A549 (cell line): ENCODE measurements around the gene ANO10. TPM values are rescaled to one million over a fixed set of nuclear protein-coding genes. Genes with fewer than 3 reads are reported as not detected.

ENCODE experiments used
- ATAC-seq, 2 experiments: fragments of 200-7000 bp in 1 of 2; fragments of >200 bp in 1 of 2; cut with Nextera tagmentation in 1 of 2; cut with Tn5 transposase in 1 of 2; 3 replicates each; pipeline versions ENCODE4 v1.8.0 to v1.9.1; 2018 to 2020; ENCODE audit warnings: mild to moderate bottlenecking in 1 of 2, moderate library complexity in 1 of 2
- CTCF ChIA-PET: fragments of 300-600 bp; sonication (Branson Sonifier 250); formaldehyde crosslinking; extraction: SDS; loops from one replicate; lab custom pipeline; 2021; ENCODE audit warnings: antibody characterized with exemption, inconsistent platforms; lab: Yijun Ruan, JAX
- POLR2A ChIA-PET: fragments of 350-600 bp; formaldehyde crosslinking; extraction: SDS; loops from one replicate; lab custom pipeline; 2021; ENCODE audit warnings: antibody characterized with exemption, inconsistent platforms; lab: Yijun Ruan, JAX
- DNase-seq, 2 experiments: peaks; one replicate each; pipeline versions ENCODE4 v3.0.0 to v3.0.0-alpha.2; 2011 to 2016; ENCODE audit warnings: low read depth in 1 of 2, low spot score in 1 of 2
- FAIRE-seq: peaks from 2 replicates; lab custom pipeline; 2011; peaks lifted over from hg19 to GRCh38; lab: Jason Lieb, UNC
- H3K27ac ChIP-seq, 2 experiments: fragments of >200 bp; sonication (Bioruptor Twin); formaldehyde crosslinking; 3 replicates each; pipeline ENCODE4 v1.5.1; 2016 to 2017
- H3K4me1 ChIP-seq: fragments of >200 bp; sonication (Bioruptor Twin); formaldehyde crosslinking; 3 replicates; pipeline ENCODE4 v1.6.1; 2016
- H3K4me2 ChIP-seq: fragments of >200 bp; sonication (Bioruptor Twin); formaldehyde crosslinking; 3 replicates; pipeline ENCODE4 v1.6.1; 2016
- H3K4me3 ChIP-seq: fragments of >200 bp; sonication (Bioruptor Twin); formaldehyde crosslinking; 3 replicates; pipeline ENCODE4 v1.5.1; 2016
- H3K9me3 ChIP-seq: fragments of >200 bp; sonication (Bioruptor Twin); formaldehyde crosslinking; 3 replicates; pipeline ENCODE4 v1.6.1; 2016
- CBX2 ChIP-seq: fragments of 200-600 bp; sonication (generic); IDR thresholded peaks from 2 replicates; pipeline ENCODE4 v1.6.1; 2016; ENCODE audit warnings: low read depth, mild to moderate bottlenecking, borderline replicate concordance
- E2F6 ChIP-seq: IDR thresholded peaks from 2 replicates; pipeline ENCODE4 v1.6.1; 2012; ENCODE audit warnings: low read depth, borderline replicate concordance
- EHF ChIP-seq: fragments of 250-450 bp; sonication (Bioruptor Pico); IDR thresholded peaks from 2 replicates; pipeline ENCODE4 v1.5.0; 2020; ENCODE audit warnings: mild to moderate bottlenecking
- EHMT2 ChIP-seq: fragments of 200-600 bp; sonication (generic); IDR thresholded peaks from 2 replicates; pipeline ENCODE4 v1.6.1; 2016; ENCODE audit warnings: antibody characterized with exemption, low read depth, mild to moderate bottlenecking, moderate library complexity
- HDAC2 ChIP-seq: fragments of 200-600 bp; sonication (generic); IDR thresholded peaks from 2 replicates; pipeline ENCODE4 v1.6.1; 2016
- HOXA7 ChIP-seq: fragments of 250-450 bp; sonication (Bioruptor Pico); IDR thresholded peaks from 2 replicates; pipeline ENCODE4 v1.5.0; 2020; ENCODE audit warnings: mild to moderate bottlenecking, moderate library complexity
- HOXB13 ChIP-seq: fragments of 250-450 bp; sonication (Bioruptor Pico); IDR thresholded peaks from 2 replicates; pipeline ENCODE4 v1.5.0; 2020; ENCODE audit warnings: low read depth, mild to moderate bottlenecking, moderate library complexity
- JUN ChIP-seq, 2 experiments: fragments of >200 bp; sonication (Bioruptor Twin); formaldehyde crosslinking; IDR thresholded peaks; 2 replicates in 1 of 2; 3 replicates in 1 of 2; pipeline ENCODE4 v1.6.1; 2016 to 2017
- KDM5A ChIP-seq: fragments of 200-600 bp; sonication (generic); IDR thresholded peaks from 2 replicates; pipeline ENCODE4 v1.6.1; 2016; ENCODE audit warnings: antibody characterized with exemption, mild to moderate bottlenecking
- MAFK ChIP-seq: fragments of 450-650 bp; IDR thresholded peaks from 2 replicates; pipeline ENCODE4 v1.6.1; 2014; ENCODE audit not compliant: partially characterized antibody
- MAX ChIP-seq: IDR thresholded peaks from 2 replicates; pipeline ENCODE4 v1.6.1; 2012
- NFE2L2 ChIP-seq: fragments of 150-350 bp; conservative IDR thresholded peaks from 2 replicates; pipeline ENCODE4 v1.6.1; 2014; ENCODE audit warnings: low read length
- NPAS2 ChIP-seq: fragments of 250-450 bp; sonication (Bioruptor Pico); IDR thresholded peaks from 2 replicates; pipeline ENCODE4 v1.8.0; 2022; ENCODE audit warnings: mild to moderate bottlenecking, moderate library complexity, borderline replicate concordance
- NR3C1 ChIP-seq: fragments of >200 bp; sonication (Bioruptor Twin); formaldehyde crosslinking; IDR thresholded peaks from 3 replicates; pipeline ENCODE4 v1.6.1; 2017
- PHF8 ChIP-seq: fragments of 200-600 bp; sonication (generic); IDR thresholded peaks from 2 replicates; pipeline ENCODE4 v1.6.1; 2016; ENCODE audit warnings: low read depth, mild to moderate bottlenecking, antibody characterized with exemption, moderate library complexity, borderline replicate concordance
- RAD21 ChIP-seq, 2 experiments: fragments of >200 bp in 1 of 2; sonication (Bioruptor Twin) in 1 of 2; formaldehyde crosslinking in 1 of 2; IDR thresholded peaks in 1 of 2; conservative IDR thresholded peaks in 1 of 2; 2 replicates in 1 of 2; 3 replicates in 1 of 2; pipeline ENCODE4 v1.6.1; 2012 to 2018; ENCODE audit warnings: inconsistent platforms in 1 of 2
- RCOR1 ChIP-seq: fragments of 150-350 bp; IDR thresholded peaks from 2 replicates; pipeline ENCODE4 v1.6.1; 2014; ENCODE audit warnings: antibody characterized with exemption, low read length, low read depth
- RFX5 ChIP-seq: fragments of 450-650 bp; IDR thresholded peaks from 2 replicates; pipeline ENCODE4 v1.7.1; 2014; ENCODE audit warnings: antibody characterized with exemption, mild to moderate bottlenecking, moderate library complexity
- RNF2 ChIP-seq: fragments of 200-600 bp; sonication (generic); IDR thresholded peaks from 2 replicates; pipeline ENCODE4 v1.6.1; 2016; ENCODE audit warnings: low read depth, mild to moderate bottlenecking, antibody characterized with exemption, moderate library complexity, borderline replicate concordance
- SREBF2 ChIP-seq: fragments of 450-650 bp; IDR thresholded peaks from 2 replicates; pipeline ENCODE4 v1.6.1; 2014; ENCODE audit warnings: mild to moderate bottlenecking, moderate library complexity
- WGBS: methylation state at CpG from one replicate; pipeline ENCODE4 v1.1.6; 2017; ENCODE audit errors: missing lambda C conversion rate; 5-methylcytosine and 5-hydroxymethylcytosine counted together
- polyA plus RNA-seq, 4 experiments: library from polyadenylated mRNA; depleted of rRNA in 3 of 4; stranded (reverse); fragments of >200 nt; fragmentation: RNase III in 1 of 4; extraction: RNeasy Plus Mini Kit Qiagen cat#74134 plus additional on column Dnase treatment in 1 of 4; gene quantifications; 2 replicates in 3 of 4; 3 replicates in 1 of 4; pipeline ENCODE4 v1.2.3, GENCODE V29; 2011 to 2017
- TF ChIP-seq, protein P1 (sequence below): fragments of 250-450 bp; sonication (Bioruptor Pico); IDR thresholded peaks from 2 replicates; pipeline ENCODE4 v1.5.0; 2021; ENCODE audit warnings: mild to moderate bottlenecking, moderate library complexity, borderline replicate concordance
- TF ChIP-seq, protein P2 (sequence below): IDR thresholded peaks from 2 replicates; pipeline ENCODE4 v1.6.1; 2012
- TF ChIP-seq, protein P3 (sequence below): fragments of >200 bp; sonication (Bioruptor Twin); formaldehyde crosslinking; IDR thresholded peaks from 2 replicates; pipeline ENCODE4 v1.6.1; 2016
- TF ChIP-seq, protein P4 (sequence below): fragments of >200 bp; sonication (Bioruptor Twin); formaldehyde crosslinking; IDR thresholded peaks from 3 replicates; pipeline ENCODE4 v1.5.1; 2016

ANO10 gene
- polyA plus RNA-seq, 2 of the 4 experiments (the other 2 are of a cell fraction), result 20.0 to 22.8 TPM

- ATAC-seq, result no peak
- no peak for TF ChIP-seq HOXA7
- TF ChIP-seq NPAS2 (CRISPR knock-in tag), result no peak
- no peak for TF ChIP-seq EHMT2
- TF ChIP-seq RCOR1, result no peak
- no peak for TF ChIP-seq HOXB13 (CRISPR knock-in tag)
- TF ChIP-seq NFE2L2, result no peak
- TF ChIP-seq, protein P1, sequence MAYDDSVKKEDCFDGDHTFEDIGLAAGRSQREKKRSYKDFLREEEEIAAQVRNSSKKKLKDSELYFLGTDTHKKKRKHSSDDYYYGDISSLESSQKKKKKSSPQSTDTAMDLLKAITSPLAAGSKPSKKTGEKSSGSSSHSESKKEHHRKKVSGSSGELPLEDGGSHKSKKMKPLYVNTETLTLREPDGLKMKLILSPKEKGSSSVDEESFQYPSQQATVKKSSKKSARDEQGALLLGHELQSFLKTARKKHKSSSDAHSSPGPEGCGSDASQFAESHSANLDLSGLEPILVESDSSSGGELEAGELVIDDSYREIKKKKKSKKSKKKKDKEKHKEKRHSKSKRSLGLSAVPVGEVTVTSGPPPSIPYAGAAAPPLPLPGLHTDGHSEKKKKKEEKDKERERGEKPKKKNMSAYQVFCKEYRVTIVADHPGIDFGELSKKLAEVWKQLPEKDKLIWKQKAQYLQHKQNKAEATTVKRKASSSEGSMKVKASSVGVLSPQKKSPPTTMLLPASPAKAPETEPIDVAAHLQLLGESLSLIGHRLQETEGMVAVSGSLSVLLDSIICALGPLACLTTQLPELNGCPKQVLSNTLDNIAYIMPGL (CRISPR knock-in tag), result no peak
- no peak for TF ChIP-seq MAX
- TF ChIP-seq RNF2, result no peak
- TF ChIP-seq, all 56 proteins: peak for 0
- Histone ChIP-seq H3K27ac (no peak overlapping the region), H3K4me1 (no peaks in the 10 kb centered on the region), H3K9me3 (no peaks in the 10 kb centered on the region), H3K4me2 (no peak overlapping the region), H3K4me3 (no peak overlapping the region)
- ChIA-PET POLR2A (no interaction called here), CTCF (no interaction called here)
- DNase-seq (no peak), FAIRE-seq (no peak)
- 100% methylated on average over 1 of the region's 1 CpG for WGBS
Measured at GRCh38 chr3:43390255-43390588, 231.6 kb downstream of the ANO10 start.

DNA sequence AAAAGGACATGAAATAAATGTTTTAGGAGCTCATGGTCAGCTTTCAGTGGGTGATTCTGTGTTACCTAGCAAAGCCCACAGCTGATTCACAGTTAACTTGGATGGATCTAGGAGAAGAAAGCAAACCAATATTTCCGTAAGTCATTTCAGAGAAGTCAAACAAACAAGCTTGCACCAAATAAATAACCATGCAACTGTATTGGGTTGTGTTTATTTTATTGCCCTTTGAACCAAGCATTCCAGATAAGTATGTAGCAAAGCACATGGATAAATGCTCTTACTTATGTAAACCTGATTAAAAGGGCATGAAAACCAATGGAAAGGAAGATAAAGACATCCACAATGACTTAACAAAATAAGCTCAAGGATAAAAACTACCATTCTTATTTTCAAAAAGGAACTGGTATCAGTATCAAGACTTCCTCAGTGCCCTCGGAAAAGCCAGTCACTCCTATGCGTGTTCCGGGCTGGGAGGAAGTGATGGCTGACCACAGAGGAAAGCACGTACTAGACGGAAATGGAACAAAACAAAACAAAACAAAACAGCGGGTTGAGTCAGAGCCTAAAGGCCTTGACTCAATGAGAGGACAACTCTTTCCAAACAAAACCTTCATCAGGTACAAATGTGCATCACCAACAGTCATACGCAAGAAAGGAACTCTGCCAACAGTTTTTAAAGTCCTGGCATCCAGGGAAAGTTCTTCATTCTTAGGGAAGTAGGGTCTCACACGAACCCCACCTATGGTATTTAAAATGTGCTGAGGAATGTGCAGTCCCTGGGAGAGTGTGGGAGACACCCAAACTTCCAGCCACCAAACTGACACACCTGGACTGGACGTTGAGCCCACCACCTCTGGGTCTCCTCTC lies 232.2 kb downstream of the ANO10 start:
- WGBS, result 85% methylated on average over 10 of the region's 10 CpGs
- ChIA-PET CTCF (no interaction called here), POLR2A (no interaction called here)
- DNase-seq (no peak), FAIRE-seq (no peak), ATAC-seq (no peak)
- no peaks in the 10 kb centered on the region for H3K4me1 ChIP-seq
- no peak overlapping the region for H3K27ac ChIP-seq
- no peak overlapping the region for H3K4me2 ChIP-seq
- H3K4me3 ChIP-seq, result no peak overlapping the region
- no peak for TF ChIP-seq PHF8
- TF ChIP-seq, protein P2, sequence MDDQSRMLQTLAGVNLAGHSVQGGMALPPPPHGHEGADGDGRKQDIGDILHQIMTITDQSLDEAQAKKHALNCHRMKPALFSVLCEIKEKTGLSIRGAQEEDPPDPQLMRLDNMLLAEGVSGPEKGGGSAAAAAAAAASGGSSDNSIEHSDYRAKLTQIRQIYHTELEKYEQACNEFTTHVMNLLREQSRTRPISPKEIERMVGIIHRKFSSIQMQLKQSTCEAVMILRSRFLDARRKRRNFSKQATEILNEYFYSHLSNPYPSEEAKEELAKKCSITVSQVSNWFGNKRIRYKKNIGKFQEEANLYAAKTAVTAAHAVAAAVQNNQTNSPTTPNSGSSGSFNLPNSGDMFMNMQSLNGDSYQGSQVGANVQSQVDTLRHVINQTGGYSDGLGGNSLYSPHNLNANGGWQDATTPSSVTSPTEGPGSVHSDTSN, result no peak
- TF ChIP-seq CBX2, result no peak
- TF ChIP-seq KDM5A, result no peak
- TF ChIP-seq RAD21 (conservative IDR thresholded peaks at IDR 0.05 in 1 of 2, IDR thresholded peaks at IDR 0.05 in 1 of 2), result no peak
- no peak for TF ChIP-seq NR3C1
- TF ChIP-seq HDAC2, result no peak
- no peak for TF ChIP-seq SREBF2
- TF ChIP-seq MAX, result no peak
- TF ChIP-seq NPAS2 (CRISPR knock-in tag), result no peak
- TF ChIP-seq MAFK, result no peak
- no peaks in the 10 kb centered on the region for H3K9me3 ChIP-seq

DNA sequence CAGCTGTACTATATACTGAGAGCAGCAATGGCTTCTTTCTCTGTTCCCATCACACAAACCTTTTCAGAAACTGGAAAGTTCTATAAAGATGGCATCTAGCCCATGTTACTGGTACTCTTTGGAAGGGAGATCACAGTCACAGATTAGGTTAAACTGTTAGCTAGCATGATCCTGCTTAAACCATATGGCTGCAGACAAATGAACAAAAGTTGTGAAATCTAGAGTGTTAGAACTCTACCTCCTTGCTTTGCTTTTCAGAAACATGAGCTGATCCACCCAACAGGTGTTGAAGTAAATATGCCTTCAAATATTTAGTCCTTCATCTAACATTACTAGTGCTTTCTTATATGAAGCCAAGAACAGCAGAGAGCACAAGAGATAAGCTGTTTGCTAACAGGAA lies 232.9 kb downstream of the ANO10 start:
- Histone ChIP-seq H3K4me2 (no peak overlapping the region), H3K27ac (no peak overlapping the region), H3K4me1 (no peaks in the 10 kb centered on the region), H3K4me3 (no peak overlapping the region), H3K9me3 (no peaks in the 10 kb centered on the region)
- POLR2A ChIA-PET, result no interaction called here
- FAIRE-seq (no peak), ATAC-seq (no peak), DNase-seq (no peak)
- CTCF ChIA-PET, result interaction anchor here (0.6 kb wide), 1 partner anchor 156 kb away, joined by 3 read pairs; no protein-coding TSS in a partner anchor
- TF ChIP-seq, protein P1 (CRISPR knock-in tag), result no peak
- TF ChIP-seq, protein P3, sequence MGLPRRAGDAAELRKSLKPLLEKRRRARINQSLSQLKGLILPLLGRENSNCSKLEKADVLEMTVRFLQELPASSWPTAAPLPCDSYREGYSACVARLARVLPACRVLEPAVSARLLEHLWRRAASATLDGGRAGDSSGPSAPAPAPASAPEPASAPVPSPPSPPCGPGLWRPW, result no peak
- TF ChIP-seq RAD21 (conservative IDR thresholded peaks at IDR 0.05 in 1 of 2, IDR thresholded peaks at IDR 0.05 in 1 of 2), result no peak
- TF ChIP-seq JUN (IDR thresholded peaks at IDR 0.05), result no peak
- TF ChIP-seq, protein P4, sequence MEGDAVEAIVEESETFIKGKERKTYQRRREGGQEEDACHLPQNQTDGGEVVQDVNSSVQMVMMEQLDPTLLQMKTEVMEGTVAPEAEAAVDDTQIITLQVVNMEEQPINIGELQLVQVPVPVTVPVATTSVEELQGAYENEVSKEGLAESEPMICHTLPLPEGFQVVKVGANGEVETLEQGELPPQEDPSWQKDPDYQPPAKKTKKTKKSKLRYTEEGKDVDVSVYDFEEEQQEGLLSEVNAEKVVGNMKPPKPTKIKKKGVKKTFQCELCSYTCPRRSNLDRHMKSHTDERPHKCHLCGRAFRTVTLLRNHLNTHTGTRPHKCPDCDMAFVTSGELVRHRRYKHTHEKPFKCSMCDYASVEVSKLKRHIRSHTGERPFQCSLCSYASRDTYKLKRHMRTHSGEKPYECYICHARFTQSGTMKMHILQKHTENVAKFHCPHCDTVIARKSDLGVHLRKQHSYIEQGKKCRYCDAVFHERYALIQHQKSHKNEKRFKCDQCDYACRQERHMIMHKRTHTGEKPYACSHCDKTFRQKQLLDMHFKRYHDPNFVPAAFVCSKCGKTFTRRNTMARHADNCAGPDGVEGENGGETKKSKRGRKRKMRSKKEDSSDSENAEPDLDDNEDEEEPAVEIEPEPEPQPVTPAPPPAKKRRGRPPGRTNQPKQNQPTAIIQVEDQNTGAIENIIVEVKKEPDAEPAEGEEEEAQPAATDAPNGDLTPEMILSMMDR, result no peak
- no peak for TF ChIP-seq MAX
- no peak for TF ChIP-seq EHF (CRISPR knock-in tag)
- TF ChIP-seq RFX5, result no peak
- no peak for TF ChIP-seq E2F6
